Mesendoderm (in vitro differentiated cells): ENCODE results near the gene CPA5.
"Not testable (repeated sequence)": the region's sequence is repeated elsewhere in the genome, so short reads cannot be mapped to it uniquely, and the experiment has no call there.

ENCODE experiments used
- DNase-seq: peaks from one replicate; pipeline ENCODE4 v3.0.0; 2013
- H2AK5ac ChIP-seq: 2 replicates; pipeline ENCODE4 v1.6.1; 2013; ENCODE audit warnings: low read length, inconsistent platforms
- H2BK120ac ChIP-seq: 2 replicates; pipeline ENCODE4 v1.6.1; 2013; ENCODE audit warnings: low read depth, mild to moderate bottlenecking, low read length, moderate library complexity, mixed read lengths
- H2BK15ac ChIP-seq: replicated peaks from 2 replicates; pipeline ENCODE4 v1.6.1; 2013; ENCODE audit warnings: low read depth, mild to moderate bottlenecking, moderate library complexity
- H2BK5ac ChIP-seq: 2 replicates; pipeline ENCODE4 v1.6.1; 2013; ENCODE audit warnings: low read length, inconsistent platforms
- H3K18ac ChIP-seq: 2 replicates; pipeline ENCODE4 v1.6.1; 2013; ENCODE audit warnings: mild to moderate bottlenecking, low read length, mixed read lengths
- H3K23ac ChIP-seq: one replicate; pipeline ENCODE4 v1.6.1; 2013; ENCODE audit warnings: low read length
- H3K27ac ChIP-seq: 2 replicates; pipeline ENCODE4 v1.5.1; 2013; ENCODE audit warnings: low read depth, mild to moderate bottlenecking, inconsistent platforms, low read length, moderate library complexity
- H3K27me3 ChIP-seq: 2 replicates; pipeline ENCODE4 v1.6.1; 2013; ENCODE audit warnings: low read length, control low read depth, mild to moderate bottlenecking, inconsistent platforms; ENCODE audit not compliant: insufficient read depth, poor library complexity
- H3K36me3 ChIP-seq: 2 replicates; pipeline ENCODE4 v1.6.1; 2013; ENCODE audit warnings: low read length, inconsistent platforms; ENCODE audit not compliant: control insufficient read depth, insufficient read depth
- H3K4ac ChIP-seq: one replicate; pipeline ENCODE4 v1.6.1; 2013; ENCODE audit warnings: low read depth, mild to moderate bottlenecking, low read length, moderate library complexity
- H3K4me1 ChIP-seq: 2 replicates; pipeline ENCODE4 v1.6.1; 2013; ENCODE audit warnings: low read depth, low read length, inconsistent platforms; ENCODE audit not compliant: control insufficient read depth
- H3K4me2 ChIP-seq: 2 replicates; pipeline ENCODE4 v1.6.1; 2013; ENCODE audit warnings: low read length
- H3K4me3 ChIP-seq: 2 replicates; pipeline ENCODE4 v1.5.1; 2013; ENCODE audit warnings: mild to moderate bottlenecking, low read length
- H3K56ac ChIP-seq: one replicate; pipeline ENCODE4 v1.6.1; 2013; ENCODE audit warnings: low read length
- H3K79me1 ChIP-seq: 2 replicates; pipeline ENCODE4 v1.6.1; 2013; ENCODE audit warnings: low read length, inconsistent platforms
- H3K79me2 ChIP-seq: 2 replicates; pipeline ENCODE4 v1.6.1; 2013; ENCODE audit warnings: mild to moderate bottlenecking, low read length; ENCODE audit not compliant: control insufficient read depth, insufficient read depth
- H3K9ac ChIP-seq: 2 replicates; pipeline ENCODE4 v1.6.1; 2013; ENCODE audit warnings: low read length, inconsistent platforms
- H4K5ac ChIP-seq: one replicate; pipeline ENCODE4 v1.6.1; 2013; ENCODE audit warnings: low read length
- H4K8ac ChIP-seq: one replicate; pipeline ENCODE4 v1.6.1; 2013; ENCODE audit warnings: low read depth, mild to moderate bottlenecking, control low read depth, low read length, moderate library complexity
- WGBS: extraction: QIAGEN DNeasy Blood & Tissue Kit; methylation state at CpG from one replicate; pipeline ENCODE4 v1.1.7; 2013; ENCODE audit warnings: low lambda C conversion rate, missing lambda C conversion rate; ENCODE audit not compliant: insufficient coverage; ENCODE audit errors: extremely low coverage; 5-methylcytosine and 5-hydroxymethylcytosine counted together

Gene CPA5

DNA sequence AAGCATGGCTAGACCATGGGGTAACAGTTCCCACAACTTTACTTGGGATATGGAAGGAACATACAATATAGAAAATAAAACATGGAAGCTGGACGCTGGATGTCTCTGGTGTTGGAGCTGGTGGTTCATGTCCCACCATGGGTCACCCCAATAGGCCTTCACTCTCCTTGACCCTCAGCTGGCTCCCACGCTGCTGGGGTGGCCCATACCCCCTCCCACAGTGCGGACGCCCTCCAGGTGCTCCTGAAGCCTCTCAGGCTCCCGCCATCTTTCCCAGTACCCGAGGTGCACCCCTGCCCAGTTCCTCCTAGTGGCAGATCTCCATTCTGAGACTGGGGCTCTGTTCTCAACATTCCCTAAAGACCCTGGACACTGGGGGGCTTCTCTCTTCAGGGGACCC is 29.9 kb downstream of the CPA5 start:
- Histone ChIP-seq H2AK5ac (no peak overlapping the region), H3K36me3 (no peaks in the 10 kb centered on the region), H2BK15ac (no peak overlapping the region), H4K8ac (no peak overlapping the region), H4K5ac (no peak overlapping the region), H3K27ac (peak overlapping the region; percentile 85), H2BK120ac (no peak overlapping the region), H2BK5ac (no peak overlapping the region), H3K9ac (no peak overlapping the region), H3K79me1 (no peaks in the 10 kb centered on the region), H3K4me3 (no peak overlapping the region), H3K23ac (no peak overlapping the region), H3K18ac (peak overlapping the region; percentile 89), H3K4me1 (peaks cover 4% of the 10 kb centered on the region), H3K4ac (no peak overlapping the region), H3K4me2 (no peak overlapping the region), H3K79me2 (no peaks in the 10 kb centered on the region), H3K27me3 (no peaks in the 10 kb centered on the region), H3K56ac (peak overlapping the region; percentile 37)
- no CpG with 5 or more reads among the region's 6 CpGs for WGBS
- DNase-seq: no peak

GRCh38 chr7:130376461-130376860 is 31.8 kb downstream of the CPA5 start:
- not testable (repeated sequence) for H2BK15ac ChIP-seq, H4K8ac ChIP-seq, H3K27me3 ChIP-seq, H3K56ac ChIP-seq, H3K9ac ChIP-seq, H3K27ac ChIP-seq, H3K4me3 ChIP-seq, H2BK120ac ChIP-seq, H3K4ac ChIP-seq, H2BK5ac ChIP-seq, H3K79me1 ChIP-seq, H3K4me1 ChIP-seq, DNase-seq, H3K79me2 ChIP-seq, H2AK5ac ChIP-seq, H3K4me2 ChIP-seq, H4K5ac ChIP-seq, H3K36me3 ChIP-seq, H3K18ac ChIP-seq, H3K23ac ChIP-seq
- WGBS: no CpG with 5 or more reads among the region's 1 CpG

- no peak overlapping the region for H3K27ac ChIP-seq
- no peak overlapping the region for H2BK15ac ChIP-seq
- no peak overlapping the region for H3K23ac ChIP-seq
- H3K4ac ChIP-seq: no peak overlapping the region
- H3K27me3 ChIP-seq: no peaks in the 10 kb centered on the region
- no peak overlapping the region for H4K8ac ChIP-seq
- no peak overlapping the region for H3K4me3 ChIP-seq
- peaks cover 6% of the 10 kb centered on the region for H3K4me1 ChIP-seq
- no peak overlapping the region for H4K5ac ChIP-seq
- H3K18ac ChIP-seq: no peak overlapping the region
- WGBS: no CpG with 5 or more reads among the region's 6 CpGs
- H3K79me1 ChIP-seq: no peaks in the 10 kb centered on the region
- H2BK5ac ChIP-seq: no peak overlapping the region
- no peak overlapping the region for H3K9ac ChIP-seq
- no peaks in the 10 kb centered on the region for H3K79me2 ChIP-seq
- no peak overlapping the region for H3K56ac ChIP-seq
- no peak overlapping the region for H2AK5ac ChIP-seq
- no peak overlapping the region for H2BK120ac ChIP-seq
- no peaks in the 10 kb centered on the region for H3K36me3 ChIP-seq
- DNase-seq: no peak
- no peak overlapping the region for H3K4me2 ChIP-seq
These were observed 32.6 kb downstream of the CPA5 start for GRCh38 chr7:130377178-130377577.

DNA sequence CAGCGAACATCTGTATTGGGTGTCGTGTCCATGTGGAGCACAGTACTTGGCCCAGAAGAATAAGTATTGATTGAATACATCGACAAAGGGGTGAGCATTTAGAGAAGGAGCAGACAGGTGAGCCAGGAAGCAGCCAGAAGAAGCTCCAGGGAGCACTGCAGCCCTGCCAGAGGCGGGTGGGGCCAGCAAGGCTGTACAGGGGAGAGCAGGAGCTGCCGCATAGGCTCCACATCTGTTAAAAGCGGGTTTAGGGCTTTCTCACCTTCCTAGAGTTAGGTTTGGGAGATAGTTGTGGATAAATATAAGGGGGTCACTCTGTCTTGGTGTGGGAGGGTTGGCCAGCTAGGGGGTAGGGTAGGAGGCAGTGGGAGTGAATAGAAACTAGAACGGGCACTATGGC is 34.4 kb downstream of the CPA5 start:
- no peak overlapping the region for H2AK5ac ChIP-seq
- no peak overlapping the region for H2BK120ac ChIP-seq
- H3K79me1 ChIP-seq: no peaks in the 10 kb centered on the region
- no peak for DNase-seq
- H4K5ac ChIP-seq: no peak overlapping the region
- no peak overlapping the region for H3K4me2 ChIP-seq
- H3K4me3 ChIP-seq: no peak overlapping the region
- H3K4me1 ChIP-seq: peaks cover 1% of the 10 kb centered on the region
- H3K36me3 ChIP-seq: no peaks in the 10 kb centered on the region
- no peak overlapping the region for H3K23ac ChIP-seq
- H3K27ac ChIP-seq: no peak overlapping the region
- no peak overlapping the region for H2BK15ac ChIP-seq
- no peak overlapping the region for H2BK5ac ChIP-seq
- no peak overlapping the region for H3K18ac ChIP-seq
- no peaks in the 10 kb centered on the region for H3K27me3 ChIP-seq
- H3K56ac ChIP-seq: no peak overlapping the region
- no peak overlapping the region for H4K8ac ChIP-seq
- H3K9ac ChIP-seq: no peak overlapping the region
- H3K4ac ChIP-seq: no peak overlapping the region
- H3K79me2 ChIP-seq: no peaks in the 10 kb centered on the region
- no CpG with 5 or more reads among the region's 7 CpGs for WGBS

DNA sequence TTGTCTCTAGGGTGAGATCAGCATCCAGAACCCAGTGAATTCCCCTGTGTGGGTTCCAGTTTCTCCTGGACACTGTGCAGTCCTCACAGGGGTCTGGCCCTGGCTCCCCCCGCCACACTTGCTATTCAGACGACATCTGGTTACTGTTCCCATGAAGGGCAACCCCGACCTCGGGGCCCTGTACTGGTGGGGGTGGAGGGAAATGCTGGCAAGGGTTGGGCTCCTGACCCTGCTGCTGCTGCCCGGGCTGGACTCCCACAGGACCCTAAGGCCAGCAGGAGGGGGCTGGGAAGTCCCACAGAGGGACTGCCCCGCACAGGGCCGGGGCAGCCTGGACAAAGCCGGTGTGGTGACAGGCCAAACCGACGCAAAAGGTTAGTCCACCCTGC is 34.9 kb downstream of the CPA5 start:
- DNase-seq: no peak
- no peak overlapping the region for H3K23ac ChIP-seq
- no peaks in the 10 kb centered on the region for H3K27me3 ChIP-seq
- no peak overlapping the region for H3K4me2 ChIP-seq
- WGBS: no CpG with 5 or more reads among the region's 10 CpGs
- H2BK5ac ChIP-seq: no peak overlapping the region
- no peak overlapping the region for H3K9ac ChIP-seq
- H4K8ac ChIP-seq: no peak overlapping the region
- no peaks in the 10 kb centered on the region for H3K36me3 ChIP-seq
- no peak overlapping the region for H3K4me3 ChIP-seq
- no peak overlapping the region for H3K18ac ChIP-seq
- H3K79me1 ChIP-seq: no peaks in the 10 kb centered on the region
- no peaks in the 10 kb centered on the region for H3K79me2 ChIP-seq
- no peak overlapping the region for H3K56ac ChIP-seq
- H2BK15ac ChIP-seq: no peak overlapping the region
- H3K4me1 ChIP-seq: peaks cover 1% of the 10 kb centered on the region
- H4K5ac ChIP-seq: no peak overlapping the region
- H2BK120ac ChIP-seq: no peak overlapping the region
- H3K4ac ChIP-seq: no peak overlapping the region
- no peak overlapping the region for H3K27ac ChIP-seq
- H2AK5ac ChIP-seq: no peak overlapping the region
